Fibroblast of peridontal ligament (primary cell): ENCODE data around the gene INPPL1.

Experiments used
- DNase-seq: peaks from one replicate; pipeline ENCODE4 v3.0.0-alpha.2; 2010; ENCODE audit errors: extremely low read depth

INPPL1 gene

DNA sequence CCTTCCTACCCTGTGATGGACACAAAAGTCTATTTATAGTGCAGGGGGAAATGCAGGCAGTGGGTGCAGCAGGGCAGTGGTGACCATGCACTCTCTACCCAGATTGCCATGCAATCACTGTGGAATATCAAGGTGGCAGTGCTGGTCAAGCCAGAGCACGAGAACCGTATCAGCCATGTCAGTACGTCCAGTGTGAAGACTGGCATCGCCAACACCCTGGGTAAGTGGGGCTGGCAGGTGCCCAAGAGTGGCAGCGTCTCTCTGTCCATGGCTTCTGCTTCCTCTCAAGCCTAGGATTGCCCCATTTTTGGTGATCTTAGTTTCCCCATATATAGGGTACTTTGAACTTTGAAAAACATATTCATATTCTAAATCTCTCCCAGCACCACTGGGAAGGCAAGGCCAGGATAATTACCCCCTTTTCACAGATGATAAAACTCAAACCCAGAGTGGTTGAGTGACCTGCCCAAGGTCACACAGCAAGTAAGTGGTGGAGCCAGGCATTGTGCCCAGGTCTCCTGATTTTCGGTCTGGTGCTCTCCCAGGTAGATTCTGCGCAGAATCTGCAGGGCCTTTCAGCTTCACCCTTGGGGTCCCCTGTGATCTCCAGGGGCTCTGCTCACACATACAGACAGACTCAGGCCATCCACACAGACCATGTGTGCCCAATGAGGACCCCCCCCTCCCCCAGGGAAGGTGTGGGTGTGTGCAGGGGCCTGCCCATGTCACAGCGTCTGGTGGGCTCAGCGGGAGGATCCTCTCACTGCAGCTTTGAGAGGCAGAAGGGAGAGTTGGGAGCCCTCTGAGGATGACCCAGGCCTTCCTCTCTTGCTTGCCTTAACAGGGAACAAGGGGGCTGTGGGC, 7.1 kb downstream of the INPPL1 start:
- DNase-seq = no peak

DNA sequence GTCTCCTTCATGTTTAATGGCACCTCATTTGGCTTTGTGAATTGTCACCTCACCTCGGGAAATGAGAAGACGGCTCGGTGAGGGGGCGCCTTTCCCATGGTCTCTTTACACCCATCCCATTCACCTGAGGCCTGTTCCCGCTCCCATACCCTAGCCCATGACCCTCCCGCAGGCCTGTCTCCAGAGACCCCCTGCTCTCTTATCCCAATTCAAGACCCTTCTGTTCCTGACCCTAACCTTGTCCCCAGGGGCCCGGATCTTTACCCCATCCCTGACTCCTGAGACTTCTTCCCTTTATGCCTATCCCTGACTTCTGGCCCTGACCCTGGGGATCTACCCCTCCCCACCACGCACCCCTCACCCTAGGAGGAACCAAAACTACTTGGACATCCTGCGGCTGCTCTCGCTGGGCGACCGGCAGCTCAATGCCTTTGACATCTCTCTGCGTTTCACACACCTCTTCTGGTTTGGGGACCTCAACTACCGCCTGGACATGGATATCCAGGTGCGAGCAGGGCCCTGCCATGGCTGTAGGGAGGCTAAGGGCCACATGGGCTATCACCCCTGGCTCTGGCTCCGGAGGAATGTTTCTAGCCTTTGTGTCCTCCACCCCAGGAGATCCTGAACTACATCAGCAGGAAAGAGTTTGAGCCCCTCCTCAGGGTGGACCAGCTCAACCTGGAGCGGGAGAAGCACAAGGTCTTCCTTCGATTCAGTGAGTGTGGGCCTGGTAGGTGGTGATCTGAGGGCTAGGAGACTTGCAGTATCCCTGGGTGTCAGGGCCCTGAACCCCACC, 7.9 kb downstream of the INPPL1 start:
- DNase-seq = no peak

DNA sequence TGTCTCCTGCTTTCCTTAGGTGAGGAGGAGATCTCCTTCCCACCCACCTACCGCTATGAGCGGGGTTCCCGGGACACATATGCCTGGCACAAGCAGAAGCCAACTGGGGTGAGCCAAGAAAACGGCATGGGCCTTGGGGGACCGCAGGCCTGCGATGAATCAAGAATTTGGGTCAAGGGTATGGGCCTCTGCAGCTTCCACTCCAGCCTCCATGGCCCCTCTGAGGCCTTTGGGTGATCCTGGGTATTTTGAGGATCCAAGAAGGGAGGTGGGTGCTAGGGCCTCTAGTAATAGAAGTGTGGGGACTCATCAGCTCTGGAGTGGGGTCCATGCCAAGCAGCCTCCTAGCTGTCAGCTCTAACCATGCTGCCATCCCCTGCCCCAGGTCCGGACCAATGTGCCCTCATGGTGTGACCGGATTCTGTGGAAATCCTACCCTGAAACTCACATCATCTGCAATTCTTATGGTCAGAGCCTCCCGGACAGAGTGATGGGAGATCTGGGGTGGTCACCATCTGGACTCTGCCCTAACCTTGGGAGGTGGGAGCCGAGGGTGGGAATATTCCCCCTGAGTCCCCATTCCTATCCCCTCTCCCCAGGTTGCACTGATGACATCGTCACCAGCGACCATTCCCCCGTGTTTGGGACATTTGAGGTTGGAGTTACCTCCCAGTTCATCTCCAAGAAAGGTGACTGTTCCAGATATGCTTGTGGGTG, 8.6 kb downstream of the INPPL1 start:
- DNase-seq = no peak

DNA sequence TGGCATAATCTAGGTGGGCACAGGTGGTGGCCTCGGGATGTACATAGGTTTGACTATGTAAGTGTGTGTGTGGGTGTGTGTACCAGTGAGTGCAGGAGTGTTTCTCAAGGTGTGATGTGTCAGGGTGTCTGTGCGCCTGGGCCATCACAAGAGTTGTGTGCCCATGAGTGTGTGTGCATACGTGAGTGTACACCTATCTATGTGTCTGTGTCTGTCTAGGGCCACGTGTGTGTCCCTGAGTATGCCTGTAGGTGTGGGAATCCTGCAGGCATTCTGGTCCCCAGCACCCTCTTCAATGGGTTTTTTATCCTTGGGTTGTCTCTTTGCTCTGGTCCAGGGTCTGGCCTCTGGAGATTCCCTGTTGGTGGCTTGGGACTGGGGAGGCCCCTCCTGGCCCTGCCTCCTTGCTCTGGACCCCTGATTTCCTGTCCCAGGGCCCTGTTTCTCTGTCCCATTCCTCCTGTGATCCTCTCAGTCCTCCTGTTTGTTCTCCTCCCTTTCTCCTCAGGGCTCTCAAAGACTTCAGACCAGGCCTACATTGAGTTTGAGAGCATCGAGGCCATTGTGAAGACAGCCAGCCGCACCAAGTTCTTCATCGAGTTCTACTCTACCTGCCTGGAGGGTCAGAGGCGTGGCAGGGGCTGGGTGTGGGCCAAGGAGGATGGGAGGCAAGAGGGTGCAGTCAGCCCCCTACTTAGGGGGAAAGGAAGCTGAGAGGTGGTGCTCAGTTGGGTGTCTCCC, 9.4 kb downstream of the INPPL1 start:
- DNase-seq = no peak

DNA sequence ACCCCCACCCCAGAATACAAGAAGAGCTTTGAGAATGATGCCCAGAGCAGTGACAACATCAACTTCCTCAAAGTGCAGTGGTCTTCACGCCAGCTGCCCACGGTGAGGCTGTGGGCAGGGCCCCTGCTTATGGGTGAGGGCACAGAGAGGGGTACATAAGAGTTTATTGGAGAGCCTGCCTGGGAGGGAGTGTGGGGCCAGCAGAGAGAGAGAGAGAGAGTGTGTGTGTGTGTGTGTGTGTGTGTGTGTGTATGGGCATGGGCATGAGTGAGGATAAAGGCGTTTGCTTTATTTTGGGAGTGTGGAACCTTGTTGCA, 9.9 kb downstream of the INPPL1 start:
- no peak for DNase-seq

DNA sequence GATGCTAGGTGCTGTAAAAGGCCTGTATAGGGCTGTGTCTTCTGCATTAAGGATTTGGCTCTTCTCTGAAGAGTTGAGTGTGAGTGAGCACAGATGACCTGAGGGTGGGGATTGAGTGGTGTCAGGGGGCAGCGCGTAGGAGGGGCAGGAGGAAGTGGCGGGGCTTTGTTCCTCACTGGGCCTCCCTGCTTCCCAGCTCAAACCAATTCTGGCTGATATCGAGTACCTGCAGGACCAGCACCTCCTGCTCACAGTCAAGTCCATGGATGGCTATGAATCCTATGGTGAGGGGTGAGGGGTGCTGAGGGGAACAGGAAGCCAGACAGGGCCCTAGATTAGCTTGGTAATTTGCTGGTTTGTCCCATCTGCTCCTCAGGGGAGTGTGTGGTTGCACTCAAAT, 10.4 kb downstream of the INPPL1 start:
- DNase-seq = no peak

DNA sequence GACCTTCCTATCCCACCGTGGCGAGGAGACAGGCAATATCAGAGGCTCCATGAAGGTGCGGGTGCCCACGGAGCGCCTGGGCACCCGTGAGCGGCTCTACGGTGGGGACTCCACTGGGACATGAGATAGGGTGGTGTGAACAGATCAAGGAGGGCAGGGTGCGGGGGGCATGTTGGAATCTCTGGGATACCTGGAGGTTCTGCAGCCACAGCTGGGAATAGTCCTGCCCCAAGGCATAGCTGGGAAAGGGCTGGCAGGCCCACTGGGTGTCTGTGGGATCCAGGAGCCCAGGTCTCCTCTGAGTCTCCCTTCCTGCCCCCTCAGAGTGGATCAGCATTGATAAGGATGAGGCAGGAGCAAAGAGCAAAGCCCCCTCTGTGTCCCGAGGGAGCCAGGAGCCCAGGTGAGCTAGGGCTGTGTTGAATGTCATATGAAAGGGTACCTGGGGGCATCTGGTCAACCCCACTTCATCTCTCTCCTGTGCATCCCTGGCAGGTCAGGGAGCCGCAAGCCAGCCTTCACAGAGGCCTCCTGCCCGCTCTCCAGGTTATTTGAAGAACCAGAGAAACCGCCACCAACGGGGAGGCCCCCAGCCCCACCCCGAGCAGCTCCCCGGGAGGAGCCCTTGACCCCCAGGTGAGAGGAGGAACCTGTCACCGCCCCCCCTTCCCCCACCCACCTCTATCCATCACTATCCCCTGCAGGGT, 10.9 kb downstream of the INPPL1 start:
- no peak for DNase-seq

DNA sequence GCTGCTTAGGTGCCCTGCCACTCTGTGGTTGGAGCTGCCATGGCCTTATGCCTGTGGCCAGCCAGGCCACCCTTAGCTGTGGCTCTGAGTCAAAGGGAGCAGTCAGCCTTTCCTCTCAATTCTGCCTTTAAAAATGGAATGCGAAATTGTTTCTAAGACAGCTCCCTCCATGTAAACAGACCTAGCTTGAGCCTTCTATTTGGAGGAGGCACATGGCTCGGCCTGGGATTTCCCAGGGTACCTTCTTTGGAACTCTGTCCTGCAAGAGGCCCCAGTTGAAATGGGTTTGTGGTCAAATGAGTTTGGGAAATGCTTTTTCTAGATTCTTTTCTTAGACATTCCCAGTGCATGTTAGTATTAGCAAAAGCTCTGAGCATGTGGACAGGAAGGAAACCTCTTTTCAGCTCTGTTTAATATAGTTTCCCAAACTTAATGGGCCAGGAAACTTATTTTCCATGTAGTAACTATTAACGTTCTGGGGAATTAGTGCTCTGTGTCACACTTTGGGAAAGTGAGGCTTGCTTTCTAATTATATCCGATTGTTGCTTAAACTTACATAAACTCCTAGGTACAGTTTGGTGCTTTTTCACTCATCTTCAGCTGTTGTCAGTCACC, 11.6 kb downstream of the INPPL1 start:
- DNase-seq = peak; percentile 68

DNA sequence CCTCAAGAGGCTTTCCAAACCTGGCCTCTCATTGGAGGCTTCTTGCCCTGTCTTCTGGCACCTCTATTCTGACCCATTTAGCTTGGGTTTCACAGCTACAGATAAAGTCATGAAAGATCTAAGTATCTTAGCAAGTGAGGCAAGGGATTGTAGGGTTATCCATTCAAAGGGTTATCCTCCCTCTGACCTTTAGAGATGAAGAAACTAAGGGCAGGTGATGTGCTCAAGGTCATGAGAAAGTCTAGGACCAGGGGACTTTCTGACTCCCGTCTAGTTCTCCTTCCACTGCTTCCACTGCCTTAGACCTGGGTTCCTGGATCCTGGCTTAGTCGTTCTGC, 12.2 kb downstream of the INPPL1 start:
- no peak for DNase-seq

DNA sequence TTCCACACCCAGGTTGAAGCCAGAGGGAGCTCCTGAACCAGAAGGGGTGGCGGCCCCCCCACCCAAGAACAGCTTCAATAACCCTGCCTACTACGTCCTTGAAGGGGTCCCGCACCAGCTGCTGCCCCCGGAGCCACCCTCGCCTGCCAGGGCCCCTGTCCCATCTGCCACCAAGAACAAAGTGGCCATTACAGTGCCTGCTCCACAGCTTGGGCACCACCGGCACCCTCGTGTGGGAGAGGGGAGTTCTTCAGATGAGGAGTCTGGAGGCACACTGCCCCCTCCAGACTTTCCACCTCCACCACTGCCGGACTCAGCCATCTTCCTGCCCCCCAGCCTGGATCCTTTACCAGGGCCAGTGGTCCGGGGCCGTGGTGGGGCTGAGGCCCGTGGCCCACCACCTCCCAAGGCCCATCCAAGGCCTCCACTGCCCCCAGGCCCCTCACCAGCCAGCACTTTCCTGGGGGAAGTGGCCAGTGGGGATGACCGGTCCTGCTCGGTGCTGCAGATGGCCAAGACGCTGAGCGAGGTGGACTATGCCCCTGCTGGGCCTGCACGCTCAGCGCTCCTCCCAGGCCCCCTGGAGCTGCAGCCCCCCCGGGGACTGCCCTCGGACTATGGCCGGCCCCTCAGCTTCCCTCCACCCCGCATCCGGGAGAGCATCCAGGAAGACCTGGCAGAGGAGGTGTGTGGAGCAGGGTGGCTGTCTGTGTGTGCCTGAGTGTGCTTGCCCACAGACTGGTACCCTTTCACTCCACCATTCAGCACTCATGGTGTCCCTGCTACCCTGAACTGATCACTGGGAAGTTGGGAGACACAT, 12.8 kb downstream of the INPPL1 start:
- no peak for DNase-seq

DNA sequence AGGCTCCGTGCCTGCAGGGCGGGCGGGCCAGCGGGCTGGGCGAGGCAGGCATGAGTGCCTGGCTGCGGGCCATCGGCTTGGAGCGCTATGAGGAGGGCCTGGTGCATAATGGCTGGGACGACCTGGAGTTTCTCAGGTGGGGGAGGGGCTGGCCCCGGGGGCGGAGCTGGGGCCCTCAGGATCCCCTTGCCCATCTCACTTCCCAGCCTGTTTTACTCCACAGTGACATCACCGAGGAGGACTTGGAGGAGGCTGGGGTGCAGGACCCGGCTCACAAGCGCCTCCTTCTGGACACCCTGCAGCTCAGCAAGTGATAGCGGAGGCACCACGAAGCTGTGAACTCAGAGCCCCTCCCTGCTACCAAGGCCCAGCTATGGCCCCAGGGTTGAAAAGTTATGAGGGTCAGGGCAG, 13.5 kb downstream of the INPPL1 start:
- peak; percentile 54 for DNase-seq

DNA sequence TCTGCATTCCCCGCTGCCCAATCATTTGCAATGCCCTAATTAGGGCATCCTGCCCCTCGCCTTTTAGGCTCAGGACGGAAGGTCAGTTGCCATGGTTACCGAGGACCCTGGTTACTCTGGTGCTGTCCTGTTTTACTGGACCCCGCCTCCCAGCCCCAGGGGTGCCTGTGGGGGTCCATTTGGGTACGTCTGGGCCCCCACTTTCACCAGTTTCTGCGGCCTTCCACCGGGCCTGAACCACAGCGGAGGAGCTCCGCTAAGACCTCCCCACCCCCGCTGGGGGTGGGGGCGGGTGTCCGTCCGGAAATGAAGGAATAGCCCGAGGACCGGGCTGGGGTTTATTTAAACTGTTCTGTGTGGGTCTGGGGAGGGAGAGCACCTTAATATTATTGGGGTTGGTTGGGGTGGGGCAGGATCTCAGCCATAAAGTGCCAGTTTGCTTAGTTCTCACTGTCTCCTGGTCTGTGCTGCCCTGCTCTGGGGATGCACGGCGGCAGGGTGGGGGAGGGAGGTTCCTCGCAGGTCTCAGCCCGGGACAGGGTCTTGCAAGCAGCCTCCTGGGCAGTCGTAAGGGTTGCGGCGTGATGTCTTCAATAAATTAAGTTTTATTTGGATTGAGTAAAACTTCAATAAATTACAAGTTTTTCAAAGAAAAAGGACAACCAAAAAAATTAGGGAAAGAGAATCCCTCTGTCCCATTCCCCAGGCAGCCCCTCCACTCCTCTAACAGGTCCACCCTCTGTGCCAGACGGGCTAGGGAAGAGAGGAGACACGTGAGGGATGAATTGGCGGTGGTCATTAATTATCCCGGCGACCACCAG, 14.1 kb downstream of the INPPL1 start:
- DNase-seq = no peak

DNA sequence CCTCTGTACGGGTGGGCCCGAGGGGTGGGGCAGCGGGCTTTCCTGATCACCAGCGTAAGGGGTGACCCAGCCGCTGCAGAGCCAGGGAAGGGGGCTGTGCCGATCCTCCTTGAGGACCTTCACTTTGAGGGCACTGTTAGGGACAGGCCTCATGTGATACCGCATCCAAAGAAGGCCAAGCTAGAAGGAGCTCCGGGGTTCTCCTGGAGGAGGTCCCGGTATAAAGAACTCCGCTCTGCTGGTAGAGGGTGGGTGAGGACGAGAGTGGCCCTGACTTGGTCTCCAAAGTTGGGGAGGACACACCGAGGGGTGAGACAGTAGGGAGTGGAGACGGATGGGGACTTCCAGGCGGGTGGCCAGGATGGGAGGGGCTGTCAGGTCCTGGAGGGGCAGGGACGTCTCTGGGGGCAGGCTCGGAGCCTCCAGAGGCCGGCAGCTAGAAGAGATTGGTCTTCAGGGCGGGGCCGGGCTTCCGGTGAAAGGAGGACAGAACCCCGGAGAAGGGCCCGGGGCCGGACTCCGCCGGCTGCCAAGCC, 14.8 kb downstream of the INPPL1 start:
- DNase-seq = peak; percentile 18

DNA sequence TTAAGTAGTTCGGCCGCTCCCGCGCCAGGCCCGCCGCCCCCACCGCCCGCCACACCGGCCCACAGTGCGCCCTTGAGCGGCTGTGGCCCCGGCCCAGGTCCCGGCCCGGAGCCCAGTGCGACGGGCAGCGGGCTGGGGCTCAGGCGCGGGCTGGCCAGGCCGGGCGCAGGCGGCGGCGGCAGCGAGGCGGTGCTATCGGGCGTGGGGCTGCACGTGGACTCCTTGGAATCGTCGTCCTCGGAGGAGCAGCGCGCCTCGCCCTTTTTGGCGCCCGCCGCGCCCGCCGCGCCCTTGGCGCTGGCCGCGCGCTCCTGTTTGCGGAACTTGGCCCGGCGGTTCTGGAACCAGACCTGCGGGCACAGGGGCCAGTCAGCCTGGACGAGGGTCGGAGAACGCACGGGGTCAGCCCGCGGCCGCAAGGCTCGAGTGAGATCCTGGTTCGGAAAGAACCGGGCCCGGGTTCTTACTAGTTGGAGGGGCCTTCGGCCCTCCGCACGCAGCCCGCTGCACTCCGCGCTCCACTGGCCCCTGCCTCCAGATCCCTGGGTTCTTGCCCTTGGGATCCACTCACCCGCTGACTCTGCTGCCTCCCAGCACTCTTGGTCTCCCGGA, 15.4 kb downstream of the INPPL1 start:
- peak; percentile 23 for DNase-seq

DNA sequence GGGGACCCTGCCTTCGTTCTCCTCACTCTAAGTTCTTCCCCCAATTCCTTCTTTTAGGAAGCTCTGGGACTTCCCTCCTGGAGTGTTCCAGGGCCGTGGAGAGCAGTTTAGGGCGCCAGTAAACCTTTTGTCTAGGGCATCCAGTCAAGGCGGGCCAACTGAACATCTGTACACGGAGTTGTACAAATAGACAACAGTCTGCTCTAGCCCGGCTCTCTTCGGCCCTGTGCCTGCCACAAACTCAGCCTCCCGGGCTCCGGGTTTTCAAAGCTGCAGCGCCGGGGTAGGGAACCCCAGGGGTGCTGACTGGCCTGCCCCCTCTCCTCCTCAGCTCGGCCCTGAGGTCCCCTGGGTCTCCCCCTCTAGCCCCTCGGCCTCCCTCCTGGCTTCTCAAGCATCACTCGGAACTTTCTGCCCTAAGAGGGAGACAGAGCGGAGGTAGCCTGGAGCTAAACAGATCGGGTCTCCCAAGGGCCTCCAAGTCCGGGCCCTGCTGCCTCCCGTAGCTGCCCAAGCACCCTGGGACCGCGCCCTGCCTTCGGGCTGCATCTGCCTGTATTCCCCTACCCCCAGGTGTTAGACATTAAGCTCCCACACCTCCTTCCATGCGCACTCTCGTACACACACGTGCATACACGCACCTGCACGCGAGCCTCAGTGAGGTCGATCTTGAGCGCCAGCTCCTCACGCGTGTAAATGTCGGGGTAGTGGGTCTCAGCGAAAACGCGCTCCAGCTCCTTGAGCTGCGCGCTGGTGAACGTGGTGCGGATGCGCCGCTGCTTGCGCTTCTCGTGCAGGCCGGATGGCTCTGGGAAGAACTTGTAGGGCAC, 16.1 kb downstream of the INPPL1 start:
- peak; percentile 20 for DNase-seq

DNA sequence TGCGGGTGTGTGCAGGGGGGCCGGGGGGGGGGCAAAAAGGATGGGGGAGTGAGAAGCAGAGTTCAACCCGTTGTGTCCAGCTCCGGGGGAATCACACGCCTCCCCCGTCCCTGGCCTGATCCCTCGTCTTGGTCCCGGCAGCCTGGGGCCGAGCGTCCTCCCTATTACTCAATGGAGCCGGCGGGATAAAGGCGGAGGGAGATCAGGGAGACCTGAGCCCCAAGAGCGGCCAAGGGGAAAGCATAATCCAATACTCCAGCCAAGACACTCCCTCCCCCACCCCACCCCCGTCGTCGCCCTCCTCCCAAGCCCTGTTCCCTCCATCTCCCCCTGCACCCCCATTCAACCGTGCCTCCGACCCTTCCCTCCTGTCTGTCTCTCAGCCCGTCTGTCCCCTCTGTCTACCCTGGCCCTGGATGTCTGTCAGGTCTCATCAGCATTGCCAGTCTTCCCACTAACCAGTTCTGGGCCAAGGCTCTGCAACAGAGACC, 16.8 kb downstream of the INPPL1 start:
- DNase-seq = no peak

DNA sequence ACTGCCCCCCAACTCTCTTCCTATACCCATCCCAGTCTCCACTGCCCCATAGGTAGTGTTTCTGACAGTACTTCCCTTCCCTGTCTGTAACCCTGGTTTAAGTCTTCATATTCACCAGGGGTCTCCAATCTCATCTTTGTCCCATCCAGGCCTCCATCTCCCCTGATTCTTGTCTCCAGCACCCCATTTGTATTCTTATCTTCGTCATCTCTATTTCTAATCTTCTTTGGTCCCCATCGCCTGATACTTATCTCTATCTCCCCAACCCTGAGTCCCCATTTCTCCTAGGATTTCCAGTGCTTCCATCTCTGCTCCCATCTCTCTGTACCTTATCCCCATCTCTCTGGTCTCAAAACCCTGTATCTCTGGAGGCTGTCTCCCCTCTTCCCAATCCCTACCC, 17.6 kb downstream of the INPPL1 start:
- no peak for DNase-seq
